GDM1 (cell line): ENCODE results near the gene RHOC.
A peak's percentile ranks its signal among the peaks of the same experiment; 100 is the strongest.

ENCODE experiments used
- DNase-seq: peaks from one replicate; lab custom pipeline; 2025; lab: John Stamatoyannopoulos, UW

RHOC gene

GRCh38 chr1:112702067-112702395 is 4.9 kb downstream of the RHOC start:
- no peak for DNase-seq

GRCh38 chr1:112701227-112702066 is 5.5 kb downstream of the RHOC start:
- DNase-seq = no peak

GRCh38 chr1:112700290-112701226 is 6.4 kb downstream of the RHOC start:
- DNase-seq = peak; percentile 88

- DNase-seq = no peak
Measured at GRCh38 chr1:112699425-112700144, 7.3 kb downstream of the RHOC start.

GRCh38 chr1:112698366-112699310 is 8.3 kb downstream of the RHOC start:
- DNase-seq = no peak

- DNase-seq = no peak
Measured at GRCh38 chr1:112697781-112698201, 9.1 kb downstream of the RHOC start.

- DNase-seq = no peak
Measured at GRCh38 chr1:112696578-112697314, 10.2 kb downstream of the RHOC start.

GRCh38 chr1:112695276-112695675 is 11.7 kb downstream of the RHOC start:
- no peak for DNase-seq

- DNase-seq = no peak
Measured at GRCh38 chr1:112694363-112694929, 12.5 kb downstream of the RHOC start.

GRCh38 chr1:112693821-112694220 is 13.1 kb downstream of the RHOC start:
- no peak for DNase-seq

- DNase-seq = no peak
Measured at GRCh38 chr1:112692681-112693080, 14.2 kb downstream of the RHOC start.

- no peak for DNase-seq
Measured at GRCh38 chr1:112689842-112690237, 17.1 kb downstream of the RHOC start.

- DNase-seq = no peak
Measured at GRCh38 chr1:112689196-112689841, 17.6 kb downstream of the RHOC start.

- DNase-seq = no peak
Measured at GRCh38 chr1:112688781-112689193, 18.1 kb downstream of the RHOC start.

GRCh38 chr1:112687785-112688496 is 19.0 kb downstream of the RHOC start:
- no peak for DNase-seq

GRCh38 chr1:112687361-112687760 is 19.6 kb downstream of the RHOC start:
- no peak for DNase-seq

- DNase-seq = no peak
Measured at GRCh38 chr1:112686835-112687234, 20.1 kb downstream of the RHOC start.

- no peak for DNase-seq
Measured at GRCh38 chr1:112686417-112686816, 20.5 kb downstream of the RHOC start.

- DNase-seq = no peak
Measured at GRCh38 chr1:112685913-112686312, 21.0 kb downstream of the RHOC start.
